Measurements from ENCODE around the gene MAMDC4. TPM values are rescaled to one million over a fixed set of nuclear protein-coding genes. Genes with fewer than 3 reads are reported as not detected.

The MAMDC4 gene
- total and polyA plus RNA-seq, 2 of the 13 experiments (the other 11 are each of a cell fraction or from before 2014, with no cell fraction given): 6.0 to 6.8 TPM

- TF ChIP-seq MEIS1 (CRISPR knock-in tag; IDR thresholded peaks at IDR 0.05; ENCODE audit: borderline replicate concordance): peak; percentile 87; the same call in 1 of the 2 replicates
- TF ChIP-seq ZC3H4 (CRISPR knock-in tag; IDR thresholded peaks at IDR 0.05; ENCODE audit: borderline replicate concordance): no peak
- no peak for TF ChIP-seq THAP11 (CRISPR knock-in tag; IDR thresholded peaks at IDR 0.05)
- no peak for TF ChIP-seq ZFP36 (IDR thresholded peaks at IDR 0.05; ENCODE audit: borderline replicate concordance, low read depth, low read length, partially characterized antibody)
- TF ChIP-seq NKX3-1 (CRISPR knock-in tag; IDR thresholded peaks at IDR 0.05): no peak
- no peak for TF ChIP-seq ZBTB4 (CRISPR knock-in tag; IDR thresholded peaks at IDR 0.05; ENCODE audit: borderline replicate concordance)
- TF ChIP-seq FLYWCH1 (CRISPR knock-in tag; IDR thresholded peaks at IDR 0.05): no peak
- no peak for TF ChIP-seq CBX1 (IDR thresholded peaks at IDR 0.05; ENCODE audit: low read depth)
- no peak for TF ChIP-seq HMGXB3 (CRISPR knock-in tag; IDR thresholded peaks at IDR 0.05; ENCODE audit: borderline replicate concordance)
- no peak for TF ChIP-seq ZNF496 (CRISPR knock-in tag; IDR thresholded peaks at IDR 0.05; ENCODE audit: insufficient replicate concordance)
- TF ChIP-seq MTF2 (CRISPR knock-in tag; IDR thresholded peaks at IDR 0.05; ENCODE audit: borderline replicate concordance): no peak
- TF ChIP-seq WIZ (CRISPR knock-in tag; IDR thresholded peaks at IDR 0.05): no peak
- TF ChIP-seq ZNF225 (CRISPR knock-in tag; IDR thresholded peaks at IDR 0.05): 0 out of 2 replicates have a peak, but pooled peaks have one; percentile 42
- TF ChIP-seq POLR2A (IDR thresholded peaks at IDR 0.05; ENCODE audit: insufficient read depth in 1 of 2, low read depth in 2 of 2, low read length in 2 of 2): no peak
- no peak for TF ChIP-seq ZBTB43 (CRISPR knock-in tag; conservative IDR thresholded peaks at IDR 0.05)
- no peak for TF ChIP-seq ZNF761 (CRISPR knock-in tag; conservative IDR thresholded peaks at IDR 0.05)
- TF ChIP-seq RORA (CRISPR knock-in tag; IDR thresholded peaks at IDR 0.05): no peak
- peak; percentile 52; the same call in 1 of the 2 replicates for TF ChIP-seq ZBTB14 (CRISPR knock-in tag; IDR thresholded peaks at IDR 0.05)
- TF ChIP-seq ARNT2 (CRISPR knock-in tag; IDR thresholded peaks at IDR 0.05; ENCODE audit: low read depth): no peak
These were observed 34.8 kb downstream of the MAMDC4 start (continued) for GRCh38 chr9:136886610-136887597.
